ENCODE data around the gene ODAD4. TPM values are rescaled to one million over a fixed set of nuclear protein-coding genes. Genes with fewer than 3 reads are reported as not detected.
A peak's percentile ranks its signal among the peaks of the same experiment; 100 is the strongest.

ODAD4 gene
- total RNA-seq, 6 experiments from 2014 or later, result 0.12 to 0.13 (median 0.12) TPM; not detected in 3

- no peak overlapping the region for H3K27ac ChIP-seq
- peaks cover 5 to 59% (median 10%) of the 10 kb centered on the region in 4 donors for H3K36me3 ChIP-seq
Observed at GRCh38 chr17:41904242-41904841, 26.1 kb upstream of the ODAD4 start.

GRCh38 chr17:41905172-41905571 lies 25.2 kb upstream of the ODAD4 start:
- no peak overlapping the region for H3K4me3 ChIP-seq

More at GRCh38 chr17:41904242-41904841, 26.1 kb upstream of the ODAD4 start:
- intact Hi-C loops (cut with DNase I), result no loop called here
- H3K9me3 ChIP-seq, result no peaks in the 10 kb centered on the region
- no peak overlapping the region for H3K4me3 ChIP-seq
- DNase-seq (no peak), ATAC-seq (no peak)
- TF ChIP-seq POLR2A (IDR thresholded peaks at IDR 0.05), result no peak
- TF ChIP-seq, protein P1, sequence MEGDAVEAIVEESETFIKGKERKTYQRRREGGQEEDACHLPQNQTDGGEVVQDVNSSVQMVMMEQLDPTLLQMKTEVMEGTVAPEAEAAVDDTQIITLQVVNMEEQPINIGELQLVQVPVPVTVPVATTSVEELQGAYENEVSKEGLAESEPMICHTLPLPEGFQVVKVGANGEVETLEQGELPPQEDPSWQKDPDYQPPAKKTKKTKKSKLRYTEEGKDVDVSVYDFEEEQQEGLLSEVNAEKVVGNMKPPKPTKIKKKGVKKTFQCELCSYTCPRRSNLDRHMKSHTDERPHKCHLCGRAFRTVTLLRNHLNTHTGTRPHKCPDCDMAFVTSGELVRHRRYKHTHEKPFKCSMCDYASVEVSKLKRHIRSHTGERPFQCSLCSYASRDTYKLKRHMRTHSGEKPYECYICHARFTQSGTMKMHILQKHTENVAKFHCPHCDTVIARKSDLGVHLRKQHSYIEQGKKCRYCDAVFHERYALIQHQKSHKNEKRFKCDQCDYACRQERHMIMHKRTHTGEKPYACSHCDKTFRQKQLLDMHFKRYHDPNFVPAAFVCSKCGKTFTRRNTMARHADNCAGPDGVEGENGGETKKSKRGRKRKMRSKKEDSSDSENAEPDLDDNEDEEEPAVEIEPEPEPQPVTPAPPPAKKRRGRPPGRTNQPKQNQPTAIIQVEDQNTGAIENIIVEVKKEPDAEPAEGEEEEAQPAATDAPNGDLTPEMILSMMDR (IDR thresholded peaks at IDR 0.05), result no peak
- peaks cover 0 to 7% (median 0%) of the 10 kb centered on the region in 4 donors for H3K4me1 ChIP-seq
- WGBS (ENCODE audit: insufficient coverage, low coverage, low lambda C conversion rate, missing lambda C conversion rate), result no CpG with 5 or more reads among the region's 7 CpGs
- no peaks in the 10 kb centered on the region for H3K27me3 ChIP-seq

GRCh38 chr17:41906465-41907184 lies 23.8 kb upstream of the ODAD4 start:
- Histone ChIP-seq H3K4me3 (no peak overlapping the region), H3K27ac (no peak overlapping the region), H3K4me1 (peaks cover 0 to 7% (median 0%) of the 10 kb centered on the region in 4 donors), H3K27me3 (no peaks in the 10 kb centered on the region), H3K9me3 (no peaks in the 10 kb centered on the region), H3K36me3 (peaks cover 6 to 66% (median 22%) of the 10 kb centered on the region in 4 donors)
- no peak for DNase-seq
- intact Hi-C loops (cut with DNase I), result no loop called here
- 90% methylated on average over 7 of the region's 15 CpGs for WGBS (ENCODE audit: insufficient coverage, low coverage, low lambda C conversion rate, missing lambda C conversion rate)
- ATAC-seq, result no peak
- TF ChIP-seq POLR2A (IDR thresholded peaks at IDR 0.05), result no peak
- TF ChIP-seq, protein P1 (IDR thresholded peaks at IDR 0.05), result no peak

More at GRCh38 chr17:41905172-41905571, 25.2 kb upstream of the ODAD4 start:
- DNase-seq (no peak), ATAC-seq (peak in 1 of 4 donors; percentile 15)
- intact Hi-C loops (cut with DNase I), result no loop called here
- H3K9me3 ChIP-seq, result no peaks in the 10 kb centered on the region
- 50% methylated on average over 1 of the region's 4 CpGs for WGBS (ENCODE audit: insufficient coverage, low coverage, low lambda C conversion rate, missing lambda C conversion rate)
- TF ChIP-seq, protein P1 (IDR thresholded peaks at IDR 0.05), result no peak
- TF ChIP-seq POLR2A (IDR thresholded peaks at IDR 0.05), result no peak
- H3K27ac ChIP-seq, result no peak overlapping the region
- H3K36me3 ChIP-seq, result peaks cover 5 to 59% (median 13%) of the 10 kb centered on the region in 4 donors
- H3K4me1 ChIP-seq, result peaks cover 0 to 7% (median 0%) of the 10 kb centered on the region in 4 donors
- no peaks in the 10 kb centered on the region for H3K27me3 ChIP-seq

- ATAC-seq (no peak), DNase-seq (no peak)
- Histone ChIP-seq H3K36me3 (peaks cover 6 to 64% (median 24%) of the 10 kb centered on the region in 4 donors), H3K4me1 (peaks cover 0 to 7% (median 0%) of the 10 kb centered on the region in 4 donors), H3K9me3 (no peaks in the 10 kb centered on the region), H3K4me3 (no peak overlapping the region), H3K27me3 (no peaks in the 10 kb centered on the region), H3K27ac (no peak overlapping the region)
- TF ChIP-seq, protein P1 (IDR thresholded peaks at IDR 0.05), result no peak
- no peak for TF ChIP-seq POLR2A (IDR thresholded peaks at IDR 0.05)
- WGBS (ENCODE audit: insufficient coverage, low coverage, low lambda C conversion rate, missing lambda C conversion rate), result 80% methylated on average over 6 of the region's 8 CpGs
- intact Hi-C loops (cut with DNase I), result no loop called here
Observed at GRCh38 chr17:41907185-41907556, 23.2 kb upstream of the ODAD4 start.
